ENCODE measurements around the gene TRPM2. TPM values are rescaled to one million over a fixed set of nuclear protein-coding genes. Genes with fewer than 3 reads are reported as not detected.

TRPM2 gene
- total and polyA plus RNA-seq, 2 of the 8 experiments (the other 6 are each of a cell fraction or from before 2014, with no cell fraction given), result 0.27 to 0.28 TPM

GRCh38 chr21:44449473-44450363 lies 96.3 kb downstream of the TRPM2 start:
- H4K5ac ChIP-seq (ENCODE audit: insufficient read length, low read depth, low read length), result no peak overlapping the region
- DNase-seq (ENCODE audit: low read depth in 1 of 2, low spot score in 2 of 2) (no peak), FAIRE-seq (no peak)
- H3K4me2 ChIP-seq (ENCODE audit: insufficient read depth in 1 of 2, low read depth in 2 of 2, low read length in 2 of 2), result no peak overlapping the region
- H3K9ac ChIP-seq (replicated peaks in 1 of 4; ENCODE audit: extremely low read depth in 1 of 4, low read depth in 3 of 4, low read length in 3 of 4), result no peak overlapping the region
- H2AK5ac ChIP-seq (ENCODE audit: low read depth, low read length), result no peak overlapping the region
- H3K79me1 ChIP-seq (ENCODE audit: low read depth, low read length), result no peaks in the 10 kb centered on the region
- no peak overlapping the region for H2AFZ ChIP-seq (ENCODE audit: low read length)
- H2BK12ac ChIP-seq (ENCODE audit: low read depth, low read length), result no peak overlapping the region
- H3K36me3 ChIP-seq (ENCODE audit: control insufficient read depth in 2 of 4, insufficient read depth in 4 of 4, low read length in 3 of 4), result no peaks in the 10 kb centered on the region
- H3K9me3 ChIP-seq (ENCODE audit: insufficient read depth in 2 of 2, low read depth in 1 of 2, low read length in 1 of 2), result no peaks in the 10 kb centered on the region
- no peak overlapping the region for H4K91ac ChIP-seq (replicated peaks; ENCODE audit: insufficient read length, low read length)
- H3K18ac ChIP-seq (ENCODE audit: extremely low read depth, low read length), result no peak overlapping the region
- H3K4ac ChIP-seq (replicated peaks; ENCODE audit: insufficient read length, low read depth, low read length), result no peak overlapping the region
- no peaks in the 10 kb centered on the region for H4K20me1 ChIP-seq (replicated peaks in 1 of 2; ENCODE audit: control insufficient read depth in 1 of 2, insufficient read depth in 2 of 2, low read length in 2 of 2)
- no peak overlapping the region for H2BK5ac ChIP-seq (ENCODE audit: low read depth, low read length)
- no peak overlapping the region for H2BK120ac ChIP-seq (replicated peaks; ENCODE audit: low read depth, low read length)
- H3K56ac ChIP-seq (replicated peaks; ENCODE audit: insufficient read length, low read depth, low read length), result no peak overlapping the region
- CTCF ChIA-PET (ENCODE audit: partially characterized antibody), result interaction anchor here (1.1 to 1.9 kb wide), 4 partner anchors 11 to 81 kb away, joined by 3 to 10 read pairs (median 6); no protein-coding TSS in a partner anchor
- no peak overlapping the region for H3K27ac ChIP-seq (ENCODE audit: low read depth, low read length)
- WGBS, 2 experiments (ENCODE audit: extremely low coverage in 1 of 2, insufficient coverage in 1 of 2, insufficient read length in 1 of 2, insufficient replicate concordance in 2 of 2, low coverage in 1 of 2, low lambda C conversion rate in 2 of 2, missing lambda C conversion rate in 1 of 2), result 83% methylated on average over 27 of the region's 28 CpGs; no CpG with 5 or more reads in 1 of the 2 experiments
- H3K14ac ChIP-seq (ENCODE audit: insufficient read length), result no peak overlapping the region
- peaks cover under 1% of the 10 kb centered on the region; the same call in 1 of the 2 replicates for H3K23me2 ChIP-seq (ENCODE audit: low read depth, low read length)
- POLR2A ChIA-PET (ENCODE audit: partially characterized antibody), result interaction anchor here (1.1 kb wide), 1 partner anchor 14 kb away, joined by 3 read pairs; no protein-coding TSS in a partner anchor
- no peak overlapping the region for H2BK15ac ChIP-seq (ENCODE audit: low read length)
- H4K8ac ChIP-seq (ENCODE audit: extremely low read depth, insufficient read depth, low read length), result peak overlapping the region; percentile 65
- H3K27me3 ChIP-seq (replicated peaks in 1 of 4; ENCODE audit: control insufficient read depth in 3 of 4, extremely low read depth in 1 of 4, insufficient read depth in 3 of 4, low read length in 3 of 4), result no peaks in the 10 kb centered on the region
- H2BK20ac ChIP-seq (ENCODE audit: low read length), result no peak overlapping the region
- no peak overlapping the region for H3K4me3 ChIP-seq (ENCODE audit: extremely low read depth in 1 of 4, insufficient read depth in 2 of 4, low read depth in 3 of 4, low read length in 4 of 4)
- H3K79me2 ChIP-seq (ENCODE audit: control insufficient read depth in 1 of 2, insufficient read depth in 2 of 2, low read length in 2 of 2), result no peaks in the 10 kb centered on the region
- H3K23ac ChIP-seq (ENCODE audit: insufficient read length), result no peak overlapping the region
- peaks cover 0 to 2% (median 0%) of the 10 kb centered on the region in 4 experiments; a peak in 1 of 7 replicates for H3K4me1 ChIP-seq (replicated peaks in 1 of 4; ENCODE audit: control insufficient read depth in 3 of 4, insufficient read depth in 4 of 4, low read length in 3 of 4)
- TF ChIP-seq KDM5A (IDR thresholded peaks at IDR 0.05; ENCODE audit: low read length) (no peak), SRF (IDR thresholded peaks at IDR 0.05; ENCODE audit: low read depth, low read length) (no peak), CTBP2 (IDR thresholded peaks at IDR 0.05; ENCODE audit: borderline replicate concordance, insufficient read depth, insufficient read length, low read length) (no peak), SAP30 (IDR thresholded peaks at IDR 0.05; ENCODE audit: insufficient read depth, insufficient replicate concordance, low read length) (no peak), GABPA (IDR thresholded peaks at IDR 0.05; ENCODE audit: borderline replicate concordance, insufficient read depth, low read length) (no peak), JUND (IDR thresholded peaks at IDR 0.05; ENCODE audit: low read length) (no peak), MAX (IDR thresholded peaks at IDR 0.05) (no peak), TBP (IDR thresholded peaks at IDR 0.05; ENCODE audit: low read depth, low read length) (no peak), BRCA1 (IDR thresholded peaks at IDR 0.05; ENCODE audit: low read depth, low read length) (no peak), ASH2L (IDR thresholded peaks at IDR 0.05; ENCODE audit: low read length) (no peak), GTF2F1 (IDR thresholded peaks at IDR 0.05; ENCODE audit: borderline replicate concordance, low read depth, low read length) (no peak)

Measured in H1 (cell line).